Mesenchymal stem cell (in vitro differentiated cells and primary cell): Measurements from ENCODE around the gene RNASE12.

ENCODE experiments used
- DNase-seq: peaks from one replicate; pipeline ENCODE4 v3.0.0-alpha.2; 2013
- H2AFZ ChIP-seq: one replicate; pipeline ENCODE4 v1.6.1; 2013; ENCODE audit warnings: low read depth, mild to moderate bottlenecking, control low read depth, inconsistent platforms, low read length, moderate library complexity
- H2AK5ac ChIP-seq: 2 replicates; pipeline ENCODE4 v1.6.1; 2013; ENCODE audit warnings: low read length, moderate library complexity, mild to moderate bottlenecking, inconsistent platforms; ENCODE audit not compliant: severe bottlenecking
- H2BK120ac ChIP-seq: one replicate; pipeline ENCODE4 v1.6.1; 2013; ENCODE audit warnings: low read depth, mild to moderate bottlenecking, inconsistent platforms, low read length, moderate library complexity
- H2BK12ac ChIP-seq, 2 experiments: one replicate each; pipeline ENCODE4 v1.6.1; 2013; ENCODE audit warnings: inconsistent platforms in 2 of 2, low read length in 2 of 2, mild to moderate bottlenecking in 2 of 2, moderate library complexity in 2 of 2, control low read depth in 1 of 2
- H2BK15ac ChIP-seq: one replicate; pipeline ENCODE4 v1.6.1; 2013; ENCODE audit warnings: mild to moderate bottlenecking, low read depth, inconsistent platforms; ENCODE audit not compliant: poor library complexity, severe bottlenecking
- H2BK5ac ChIP-seq: 2 replicates; pipeline ENCODE4 v1.6.1; 2013; ENCODE audit warnings: low read depth, mild to moderate bottlenecking, low read length, control low read depth, inconsistent platforms; ENCODE audit not compliant: poor library complexity, severe bottlenecking
- H3K14ac ChIP-seq, 2 experiments: one replicate each; pipeline ENCODE4 v1.6.1; 2013; ENCODE audit warnings: inconsistent platforms in 2 of 2, low read length in 2 of 2, control low read depth in 1 of 2, mild to moderate bottlenecking in 1 of 2, moderate library complexity in 1 of 2
- H3K18ac ChIP-seq, 2 experiments: one replicate each; pipeline ENCODE4 v1.6.1; 2013; ENCODE audit warnings: inconsistent platforms in 2 of 2, low read length in 2 of 2, control low read depth in 1 of 2, low read depth in 1 of 2, mild to moderate bottlenecking in 1 of 2
- H3K23ac ChIP-seq, 2 experiments: one replicate each; pipeline ENCODE4 v1.6.1; 2013; ENCODE audit warnings: inconsistent platforms in 2 of 2, low read length in 2 of 2, mild to moderate bottlenecking in 2 of 2, moderate library complexity in 2 of 2, control low read depth in 1 of 2
- H3K27ac ChIP-seq: 2 replicates; pipeline ENCODE4 v1.5.1; 2013; ENCODE audit warnings: mild to moderate bottlenecking, moderate library complexity, low read length, control low read depth, inconsistent platforms; ENCODE audit not compliant: poor library complexity, severe bottlenecking
- H3K27me3 ChIP-seq, 2 experiments: 2 replicates each; pipeline versions ENCODE4 v1.6.1 to v1.7.0; 2013; ENCODE audit warnings: low read length in 2 of 2, mild to moderate bottlenecking in 2 of 2, moderate library complexity in 2 of 2, control low read depth in 1 of 2, inconsistent platforms in 1 of 2; ENCODE audit not compliant: control insufficient read depth in 1 of 2, insufficient read depth in 1 of 2
- H3K36me3 ChIP-seq, 2 experiments: 2 replicates each; pipeline versions ENCODE4 v1.6.1 to v1.7.0; 2013; ENCODE audit warnings: low read length in 2 of 2, control low read depth in 1 of 2, inconsistent platforms in 1 of 2, low read depth in 1 of 2, mild to moderate bottlenecking in 1 of 2; ENCODE audit not compliant: insufficient read depth in 2 of 2, control insufficient read depth in 1 of 2
- H3K4ac ChIP-seq, 2 experiments: one replicate each; pipeline ENCODE4 v1.6.1; 2013; ENCODE audit warnings: inconsistent platforms in 2 of 2, low read length in 2 of 2, mild to moderate bottlenecking in 2 of 2, moderate library complexity in 2 of 2, control low read depth in 1 of 2, low read depth in 1 of 2
- H3K4me1 ChIP-seq: 2 replicates; pipeline ENCODE4 v1.6.1; 2013; ENCODE audit warnings: low read depth, low read length, control low read depth; ENCODE audit not compliant: control insufficient read depth, insufficient read depth
- H3K4me2 ChIP-seq: 2 replicates; pipeline ENCODE4 v1.6.1; 2013; ENCODE audit warnings: low read length, mild to moderate bottlenecking, inconsistent platforms; ENCODE audit not compliant: poor library complexity, severe bottlenecking
- H3K4me3 ChIP-seq, 2 experiments: 2 replicates each; pipeline versions ENCODE4 v1.5.1 to v1.7.0; 2013; ENCODE audit warnings: low read length in 2 of 2, mild to moderate bottlenecking in 2 of 2, control low read depth in 1 of 2, low read depth in 1 of 2; ENCODE audit not compliant: insufficient read depth in 1 of 2
- H3K79me1 ChIP-seq: replicated peaks from 2 replicates; pipeline ENCODE4 v1.6.1; 2013; ENCODE audit warnings: mild to moderate bottlenecking, control low read depth, low read length, inconsistent platforms; ENCODE audit not compliant: poor library complexity, severe bottlenecking
- H3K9ac ChIP-seq: 2 replicates; pipeline ENCODE4 v1.7.0; 2013; ENCODE audit warnings: mild to moderate bottlenecking, low read length, moderate library complexity
- H3K9me3 ChIP-seq: 2 replicates; pipeline ENCODE4 v1.7.0; 2013; ENCODE audit warnings: mild to moderate bottlenecking, low read length; ENCODE audit not compliant: control insufficient read depth
- H4K8ac ChIP-seq: one replicate; pipeline ENCODE4 v1.6.1; 2013; ENCODE audit warnings: inconsistent platforms, mild to moderate bottlenecking, low read length, moderate library complexity
- H4K91ac ChIP-seq: one replicate; pipeline ENCODE4 v1.6.1; 2013; ENCODE audit warnings: mild to moderate bottlenecking, low read length, inconsistent platforms
- WGBS: methylation state at CpG from one replicate; pipeline ENCODE4 v1.1.7; 2013; ENCODE audit warnings: mixed read lengths; 5-methylcytosine and 5-hydroxymethylcytosine counted together

The RNASE12 gene

DNA sequence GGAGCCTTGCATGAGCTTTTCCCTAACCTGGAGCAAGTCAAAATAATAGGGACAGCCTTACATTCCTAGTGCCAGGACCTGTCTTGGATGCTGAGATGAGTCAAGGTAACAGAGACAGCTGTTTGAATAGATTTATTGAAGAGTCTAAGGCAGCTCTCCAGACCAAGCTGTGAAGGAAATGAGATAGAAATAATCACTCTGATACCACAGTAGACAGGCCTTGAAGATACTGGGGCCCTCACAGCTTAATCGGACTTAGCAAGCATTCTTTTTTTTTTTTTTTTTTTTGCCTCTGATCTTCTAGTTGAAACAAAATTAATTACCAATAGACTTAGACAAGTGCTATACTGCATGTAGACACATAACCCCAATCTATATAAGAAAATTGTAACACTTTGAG, 27.2 kb downstream of the RNASE12 start:
- no peak overlapping the region for H4K91ac ChIP-seq
- no peaks in the 10 kb centered on the region for H3K79me1 ChIP-seq
- H3K4me3 ChIP-seq: no peak overlapping the region
- no peak overlapping the region for H2AK5ac ChIP-seq
- H2BK120ac ChIP-seq: no peak overlapping the region
- no peak overlapping the region for H3K14ac ChIP-seq
- no peak overlapping the region for H2BK5ac ChIP-seq
- no peaks in the 10 kb centered on the region for H3K4me1 ChIP-seq
- no peak overlapping the region for H3K27ac ChIP-seq
- peaks cover 13% of the 10 kb centered on the region for H3K9me3 ChIP-seq
- H3K4me2 ChIP-seq: no peak overlapping the region
- H3K23ac ChIP-seq: no peak overlapping the region
- no peak overlapping the region for H2BK15ac ChIP-seq
- peaks cover 0 to 13% of the 10 kb centered on the region in 2 experiments for H3K27me3 ChIP-seq
- DNase-seq: no peak
- no peak overlapping the region for H2BK12ac ChIP-seq
- 100% methylated on average over 1 of the region's 1 CpG for WGBS
- H3K9ac ChIP-seq: no peak overlapping the region
- H3K18ac ChIP-seq: no peak overlapping the region
- H3K4ac ChIP-seq: no peak overlapping the region
- no peaks in the 10 kb centered on the region for H3K36me3 ChIP-seq
- no peak overlapping the region for H2AFZ ChIP-seq
- H4K8ac ChIP-seq: no peak overlapping the region

DNA sequence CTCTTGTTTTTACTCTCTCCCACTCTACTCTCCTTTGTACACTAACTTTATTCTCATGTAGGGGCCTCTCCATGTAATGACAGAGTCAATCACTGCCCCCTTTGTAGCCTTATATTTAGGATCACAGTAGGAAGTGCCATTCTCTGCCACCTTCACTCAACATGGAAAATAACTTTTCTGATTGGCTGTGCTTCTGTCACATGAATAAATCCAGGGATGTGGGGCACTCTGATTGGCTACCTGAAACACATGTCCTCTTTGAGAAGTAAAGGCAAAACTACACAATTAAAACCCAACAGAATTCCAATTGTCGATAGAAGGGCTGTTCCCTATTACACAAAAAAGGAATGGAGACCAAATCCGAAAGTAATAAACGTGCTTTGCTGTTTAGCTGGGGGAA, 30.2 kb downstream of the RNASE12 start, which contains the start of gene RNASE9:
RNASE9 (minus strand) TSS at position 87 of the 400 bp plus-strand sequence.
- no peak within 1 kb of the TSS for H3K23ac ChIP-seq
- H4K91ac ChIP-seq: no peak within 1 kb of the TSS
- H3K27me3 ChIP-seq: peaks cover 0 to 14% of the 10 kb centered on the region in 2 experiments
- H2AFZ ChIP-seq: no peak within 1 kb of the TSS
- H2BK120ac ChIP-seq: no peak within 1 kb of the TSS
- H3K18ac ChIP-seq: no peak within 1 kb of the TSS
- H3K27ac ChIP-seq: no peak within 1 kb of the TSS
- H2BK5ac ChIP-seq: no peak within 1 kb of the TSS
- H2BK12ac ChIP-seq: no peak within 1 kb of the TSS
- H3K9ac ChIP-seq: no peak within 1 kb of the TSS
- no peaks in the 10 kb centered on the region for H3K4me1 ChIP-seq
- H4K8ac ChIP-seq: no peak within 1 kb of the TSS
- H2BK15ac ChIP-seq: no peak within 1 kb of the TSS
- no peak within 1 kb of the TSS for H3K4me3 ChIP-seq
- no peak within 1 kb of the TSS for H2AK5ac ChIP-seq
- no peaks in the 10 kb centered on the region for H3K9me3 ChIP-seq
- 62% methylated on average over 2 of the region's 3 CpGs for WGBS
- H3K4me2 ChIP-seq: no peak within 1 kb of the TSS
- H3K14ac ChIP-seq: no peak within 1 kb of the TSS
- no peak for DNase-seq
- H3K36me3 ChIP-seq: no peaks in the 10 kb centered on the region
- no peak within 1 kb of the TSS for H3K4ac ChIP-seq
- no peaks in the 10 kb centered on the region for H3K79me1 ChIP-seq

DNA sequence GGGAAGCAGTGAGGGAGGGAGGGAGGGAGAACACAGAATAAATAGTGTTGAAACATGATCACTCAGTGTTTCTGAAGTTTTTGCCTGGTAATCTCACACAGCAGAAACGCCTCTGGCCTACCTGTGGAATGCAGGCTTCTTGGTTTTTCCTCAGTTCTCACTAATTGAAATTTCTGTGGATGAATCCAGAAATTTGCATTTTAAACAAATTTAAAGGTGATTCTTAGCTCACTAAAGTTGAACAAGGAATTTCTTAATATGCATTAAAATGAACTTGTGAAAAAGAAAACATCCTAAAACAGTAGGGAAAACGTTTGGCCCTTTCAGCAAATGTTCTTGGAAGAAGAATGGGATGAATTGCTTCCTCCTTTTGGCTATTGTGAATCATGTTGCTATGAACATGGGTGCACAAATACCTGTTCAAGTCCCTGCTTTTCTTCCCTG, 31.7 kb downstream of the RNASE12 start:
- Histone ChIP-seq H3K14ac (no peak overlapping the region), H3K27me3 (peaks cover 0 to 17% of the 10 kb centered on the region in 2 experiments), H3K9ac (no peak overlapping the region), H3K36me3 (no peaks in the 10 kb centered on the region), H4K91ac (no peak overlapping the region), H2AK5ac (no peak overlapping the region), H3K27ac (no peak overlapping the region), H4K8ac (no peak overlapping the region), H3K18ac (no peak overlapping the region), H2BK12ac (no peak overlapping the region), H2BK120ac (no peak overlapping the region), H3K9me3 (no peaks in the 10 kb centered on the region), H3K4me2 (no peak overlapping the region), H2BK15ac (no peak overlapping the region), H3K79me1 (no peaks in the 10 kb centered on the region), H2BK5ac (no peak overlapping the region), H3K4me1 (no peaks in the 10 kb centered on the region), H3K4me3 (no peak overlapping the region), H3K23ac (no peak overlapping the region), H3K4ac (no peak overlapping the region), H2AFZ (no peak overlapping the region)
- 0% methylated on average over 1 of the region's 2 CpGs for WGBS
- DNase-seq: no peak

DNA sequence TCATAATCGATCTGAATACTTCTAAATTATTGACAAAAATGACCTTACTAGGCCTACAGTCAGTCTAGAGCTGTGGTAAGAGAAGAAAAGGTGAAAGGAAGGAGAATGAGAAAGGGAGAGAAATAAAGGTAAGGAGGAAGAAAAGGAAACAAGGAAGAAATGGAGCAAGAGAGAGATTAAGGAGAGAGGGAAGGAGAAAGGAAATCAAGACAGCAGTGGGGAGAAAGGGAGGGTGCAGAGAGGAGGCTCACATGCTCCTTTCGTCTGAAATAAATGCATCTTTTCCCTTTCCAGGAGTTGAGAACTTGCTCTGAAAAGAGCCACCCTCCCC, 34.0 kb downstream of the RNASE12 start:
- no peaks in the 10 kb centered on the region for H3K9me3 ChIP-seq
- H2AFZ ChIP-seq: no peak overlapping the region
- H3K18ac ChIP-seq: no peak overlapping the region
- H3K23ac ChIP-seq: no peak overlapping the region
- no peaks in the 10 kb centered on the region for H3K79me1 ChIP-seq
- no CpG with 5 or more reads among the region's 2 CpGs for WGBS
- H3K9ac ChIP-seq: no peak overlapping the region
- no peak overlapping the region for H2BK15ac ChIP-seq
- no peak overlapping the region for H2BK12ac ChIP-seq
- H2AK5ac ChIP-seq: no peak overlapping the region
- H3K27me3 ChIP-seq: peaks cover 0 to 5% of the 10 kb centered on the region in 2 experiments
- no peaks in the 10 kb centered on the region for H3K36me3 ChIP-seq
- no peak overlapping the region for H3K4me2 ChIP-seq
- no peak overlapping the region for H2BK5ac ChIP-seq
- H4K8ac ChIP-seq: no peak overlapping the region
- H4K91ac ChIP-seq: no peak overlapping the region
- DNase-seq: no peak
- H3K4me3 ChIP-seq: no peak overlapping the region
- no peaks in the 10 kb centered on the region for H3K4me1 ChIP-seq
- H3K4ac ChIP-seq: no peak overlapping the region
- no peak overlapping the region for H2BK120ac ChIP-seq
- no peak overlapping the region for H3K14ac ChIP-seq
- no peak overlapping the region for H3K27ac ChIP-seq
